NCI-H146 (cell line): ENCODE measurements around the gene MBD6.
"Not testable (repeated sequence)": the region's sequence is repeated elsewhere in the genome, so short reads cannot be mapped to it uniquely, and the experiment has no call there.

Experiments
- DNase-seq: peaks from one replicate; lab custom pipeline; 2025; lab: John Stamatoyannopoulos, UW

MBD6 gene

DNA sequence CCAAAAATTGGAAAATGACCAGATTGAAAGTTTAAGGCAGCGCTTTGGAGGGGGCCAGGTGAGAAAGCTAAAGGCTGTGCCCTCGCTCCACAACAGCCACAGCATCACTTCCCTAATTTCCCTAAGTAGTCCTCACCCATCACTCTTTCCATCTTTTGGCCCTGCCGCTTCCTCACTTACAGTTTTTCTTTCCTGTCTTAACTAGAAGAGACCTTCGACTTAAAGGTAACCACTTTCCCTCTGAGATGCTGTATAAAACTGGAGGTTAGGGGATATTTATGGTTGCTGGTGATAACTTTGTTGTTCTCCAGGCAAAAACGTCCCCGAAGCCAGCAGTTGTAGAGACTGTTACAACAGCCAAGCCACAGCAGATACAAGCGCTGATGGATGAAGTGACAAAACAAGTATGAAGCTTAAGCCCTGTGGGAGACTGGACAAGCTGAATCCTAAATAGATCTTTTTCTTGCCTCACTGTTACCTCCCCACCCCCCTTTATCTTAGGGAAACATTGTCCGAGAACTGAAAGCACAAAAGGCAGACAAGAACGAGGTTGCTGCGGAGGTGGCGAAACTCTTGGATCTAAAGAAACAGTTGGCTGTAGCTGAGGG lies 6.6 kb upstream of the MBD6 start:
- no peak for DNase-seq

- DNase-seq, result no peak
Measured at GRCh38 chr12:57516617-57517153, 5.9 kb upstream of the MBD6 start.

DNA sequence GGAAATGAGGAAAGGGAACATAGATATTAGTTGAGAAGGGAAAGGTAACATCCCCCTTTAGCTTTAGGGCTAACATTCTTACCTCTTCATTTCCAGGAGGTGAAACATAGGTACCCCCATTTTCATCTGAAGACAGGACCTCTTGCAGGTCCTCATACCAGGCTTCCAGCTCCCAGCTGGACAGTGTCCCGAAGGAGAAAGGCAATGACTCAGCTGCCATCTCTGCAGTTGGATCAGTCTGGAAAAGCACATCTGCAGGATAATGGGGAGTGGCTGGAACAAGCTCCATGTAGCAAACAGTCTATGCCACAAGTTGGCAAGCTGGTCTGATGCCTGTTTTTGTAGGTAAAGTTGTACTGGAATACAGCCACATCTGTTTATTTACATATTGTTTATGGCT lies 5.4 kb upstream of the MBD6 start:
- no peak for DNase-seq

GRCh38 chr12:57517718-57518117 lies 4.9 kb upstream of the MBD6 start:
- not testable (repeated sequence) for DNase-seq

GRCh38 chr12:57518176-57518919 lies 4.3 kb upstream of the MBD6 start:
- DNase-seq, result no peak

DNA sequence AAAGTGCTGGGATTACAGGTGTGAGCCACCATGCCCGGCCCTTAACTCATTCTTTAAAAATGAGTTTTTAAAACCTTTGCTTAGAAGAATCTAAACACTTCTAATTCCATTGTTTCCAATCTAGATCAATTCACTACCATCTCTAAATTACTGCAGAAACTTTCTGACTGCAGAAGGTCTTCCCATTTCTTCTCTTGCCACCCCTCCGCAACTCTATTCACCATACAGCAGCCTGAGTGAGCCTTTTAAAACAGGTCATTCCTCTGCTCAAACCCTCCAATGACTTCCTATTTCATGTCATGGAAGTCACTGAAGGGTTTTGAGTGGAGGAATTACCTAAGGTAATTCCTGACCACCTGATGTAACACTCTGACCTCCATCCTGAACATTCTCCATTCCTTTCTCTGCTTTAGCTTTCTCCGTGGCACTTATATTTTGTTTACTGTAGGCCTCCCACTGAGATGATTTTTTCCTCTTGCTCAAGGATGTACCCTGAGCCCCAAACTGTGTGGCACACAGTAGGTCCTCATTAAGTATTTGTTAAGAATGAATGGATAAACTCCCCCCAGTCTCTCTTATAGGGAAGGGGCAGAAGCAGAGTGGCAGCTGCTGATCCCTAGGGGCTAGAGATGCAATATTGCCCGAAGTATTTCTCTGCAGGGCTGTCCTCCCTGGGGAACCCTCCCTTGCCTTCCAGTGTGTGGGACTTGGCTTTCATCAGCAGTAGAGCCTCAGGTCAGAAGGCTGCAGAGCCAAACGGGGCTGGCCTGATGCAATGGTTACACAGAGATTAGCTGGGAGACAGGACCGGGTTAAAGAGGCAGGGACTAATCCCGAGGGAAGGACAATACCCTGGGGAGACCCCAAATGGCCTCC lies 3.5 kb upstream of the MBD6 start:
- DNase-seq, result peak; percentile 28

DNA sequence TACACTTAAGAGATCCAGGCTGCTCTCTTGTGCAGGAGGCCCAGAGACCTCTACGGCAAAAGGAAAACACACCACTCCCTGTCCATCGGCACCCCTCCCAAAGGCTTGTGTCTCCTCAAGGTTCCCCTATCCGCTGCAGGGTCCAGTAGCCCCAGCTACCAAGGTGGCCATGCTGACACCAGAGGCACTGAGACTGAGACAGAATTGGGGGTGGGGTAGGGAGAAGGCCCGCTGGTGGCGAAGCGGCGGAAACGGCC lies 2.9 kb upstream of the MBD6 start:
- no peak for DNase-seq

DNA sequence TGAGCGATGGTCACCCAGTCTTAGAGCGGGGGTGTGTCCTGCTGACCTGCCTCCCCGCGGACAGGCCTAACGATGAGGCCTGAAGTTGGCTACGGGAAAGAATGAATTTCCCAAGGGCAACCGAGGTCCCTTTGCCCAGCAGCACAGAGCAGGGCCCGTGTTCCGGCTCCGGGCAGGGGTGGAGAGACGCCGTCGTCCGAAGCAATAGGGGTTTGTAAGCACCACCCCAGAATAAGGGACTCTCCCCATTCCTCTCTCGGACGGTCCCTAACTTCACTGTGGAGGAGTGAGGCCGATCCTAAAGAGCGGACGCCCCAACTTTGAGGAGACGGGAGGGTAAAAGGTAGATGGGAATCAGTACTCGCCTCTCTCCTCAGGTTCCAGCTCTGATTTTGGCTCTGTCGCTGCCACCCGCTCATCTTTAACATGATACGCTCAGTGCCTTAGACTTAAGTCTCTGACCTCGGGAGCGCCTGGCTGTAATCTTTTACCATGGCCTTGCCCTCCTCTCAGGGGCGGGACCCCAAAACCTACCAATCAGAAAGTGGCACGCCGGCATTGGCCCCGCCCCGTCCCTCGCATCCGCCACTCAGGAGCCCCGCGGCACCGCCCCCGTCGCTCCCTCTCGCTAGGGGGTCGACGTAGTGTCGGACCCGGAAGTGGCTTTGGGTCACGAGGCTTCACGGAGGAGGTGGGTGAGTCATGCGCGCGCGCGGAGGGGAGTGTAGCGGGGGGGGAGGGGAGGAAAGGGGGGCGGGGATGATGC lies 2.4 kb upstream of the MBD6 start, which contains the start of gene DDIT3:
DDIT3 (minus strand) TSS at position 462 of the 766 bp plus-strand sequence. CDS start 3,108 bp downstream, outside the sequence.
- peak; percentile 99 for DNase-seq

DNA sequence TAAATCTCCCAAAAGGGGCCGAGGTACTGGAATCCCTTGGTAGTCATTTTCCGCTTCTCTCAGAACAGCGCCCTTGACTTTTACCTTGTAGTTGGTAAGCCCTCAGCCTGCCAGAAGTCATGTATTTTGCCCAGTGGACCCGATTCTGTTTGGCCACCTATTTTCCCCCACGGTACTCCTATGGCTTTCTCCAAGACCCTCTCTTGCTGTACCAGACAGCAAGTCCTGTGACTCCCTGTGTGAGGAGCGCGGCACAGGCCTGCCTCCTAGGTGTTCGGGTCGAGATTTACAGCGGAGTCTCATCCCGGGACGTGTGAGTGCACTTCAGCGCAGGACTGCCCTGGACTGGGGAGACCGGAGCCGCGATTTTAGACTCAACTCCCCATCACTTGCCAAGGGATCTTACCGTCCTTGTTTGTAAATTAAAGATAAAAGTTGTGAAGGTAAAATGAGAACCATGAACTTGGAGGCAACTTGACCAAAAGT lies 1.1 kb upstream of the MBD6 start:
- DNase-seq, result peak; percentile 43

GRCh38 chr12:57522887-57523705 lies 472 bp downstream of the MBD6 start:
- peak; percentile 57 for DNase-seq

DNA sequence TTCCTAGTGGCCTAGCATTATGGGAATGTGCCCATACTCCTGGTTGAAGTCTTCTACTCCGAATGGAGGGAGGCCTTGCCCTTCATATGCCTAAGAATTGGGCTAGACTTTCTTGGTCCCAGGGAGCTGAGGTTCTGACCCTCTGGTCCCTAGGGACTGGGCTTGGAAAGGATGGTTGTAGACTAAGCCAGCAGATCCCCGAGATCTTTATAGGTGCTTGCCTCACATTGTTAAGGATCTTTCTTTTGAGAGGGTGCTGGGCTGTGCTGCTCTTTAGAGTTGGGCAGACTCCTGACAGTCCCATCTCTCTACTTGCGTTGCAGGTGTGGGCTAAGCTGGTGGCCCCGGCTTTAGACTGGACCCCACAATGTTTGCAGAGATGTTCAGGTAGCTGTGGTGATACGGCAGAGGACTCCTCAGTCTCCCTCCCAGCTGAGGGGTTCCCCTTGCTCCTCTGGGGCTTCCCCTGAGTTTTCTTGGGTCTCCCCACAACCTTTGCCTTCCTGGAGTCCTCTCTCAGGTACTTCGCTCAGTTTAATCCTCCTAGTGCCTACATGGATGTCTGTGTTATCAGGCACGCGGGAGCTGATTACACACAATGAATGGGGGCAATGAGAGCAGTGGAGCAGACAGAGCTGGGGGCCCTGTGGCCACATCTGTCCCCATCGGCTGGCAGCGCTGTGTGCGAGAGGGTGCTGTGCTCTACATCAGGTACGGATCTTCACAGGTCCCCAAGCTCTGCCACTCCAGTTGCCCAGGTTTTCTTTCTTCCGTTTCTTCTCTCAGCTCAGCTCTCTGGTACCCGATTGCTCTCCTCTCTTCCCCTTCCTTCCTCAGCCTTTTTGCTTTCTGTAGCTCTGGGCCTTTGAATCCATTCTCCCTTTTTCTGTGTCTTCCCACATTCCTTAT lies 1.3 kb downstream of the MBD6 start:
- DNase-seq, result no peak

DNA sequence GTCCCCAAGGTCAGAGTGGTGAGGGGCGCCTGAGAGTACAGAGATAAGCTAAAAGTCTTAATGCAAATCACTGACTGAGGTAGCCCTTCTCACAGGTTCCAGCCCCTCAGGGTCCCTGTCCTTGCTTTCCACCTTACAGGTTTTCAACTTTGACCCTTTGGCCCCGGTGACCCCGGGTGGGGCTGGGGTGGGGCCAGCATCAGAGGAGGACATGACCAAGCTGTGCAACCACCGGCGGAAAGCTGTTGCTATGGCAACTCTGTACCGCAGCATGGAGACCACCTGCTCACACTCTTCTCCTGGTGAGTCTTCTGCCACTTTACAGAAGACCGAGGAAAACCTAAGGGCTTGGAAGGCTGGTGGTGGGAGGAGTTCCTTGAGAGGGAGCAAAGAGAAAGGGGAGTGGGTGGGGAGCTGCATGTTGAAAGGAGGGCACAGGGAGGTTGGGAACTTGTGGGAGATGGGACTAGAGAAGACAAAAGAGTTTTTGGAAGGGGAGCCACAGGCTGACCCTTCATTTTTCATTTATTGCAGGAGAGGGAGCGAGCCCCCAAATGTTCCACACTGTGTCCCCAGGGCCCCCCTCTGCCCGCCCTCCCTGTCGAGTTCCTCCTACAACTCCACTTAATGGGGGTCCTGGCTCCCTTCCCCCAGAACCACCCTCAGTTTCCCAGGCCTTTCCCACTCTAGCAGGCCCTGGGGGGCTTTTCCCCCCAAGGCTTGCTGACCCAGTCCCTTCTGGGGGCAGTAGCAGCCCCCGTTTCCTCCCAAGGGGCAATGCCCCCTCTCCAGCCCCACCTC lies 2.4 kb downstream of the MBD6 start:
- no peak for DNase-seq

- DNase-seq, result no peak
Measured at GRCh38 chr12:57525615-57526383, 3.2 kb downstream of the MBD6 start.

DNA sequence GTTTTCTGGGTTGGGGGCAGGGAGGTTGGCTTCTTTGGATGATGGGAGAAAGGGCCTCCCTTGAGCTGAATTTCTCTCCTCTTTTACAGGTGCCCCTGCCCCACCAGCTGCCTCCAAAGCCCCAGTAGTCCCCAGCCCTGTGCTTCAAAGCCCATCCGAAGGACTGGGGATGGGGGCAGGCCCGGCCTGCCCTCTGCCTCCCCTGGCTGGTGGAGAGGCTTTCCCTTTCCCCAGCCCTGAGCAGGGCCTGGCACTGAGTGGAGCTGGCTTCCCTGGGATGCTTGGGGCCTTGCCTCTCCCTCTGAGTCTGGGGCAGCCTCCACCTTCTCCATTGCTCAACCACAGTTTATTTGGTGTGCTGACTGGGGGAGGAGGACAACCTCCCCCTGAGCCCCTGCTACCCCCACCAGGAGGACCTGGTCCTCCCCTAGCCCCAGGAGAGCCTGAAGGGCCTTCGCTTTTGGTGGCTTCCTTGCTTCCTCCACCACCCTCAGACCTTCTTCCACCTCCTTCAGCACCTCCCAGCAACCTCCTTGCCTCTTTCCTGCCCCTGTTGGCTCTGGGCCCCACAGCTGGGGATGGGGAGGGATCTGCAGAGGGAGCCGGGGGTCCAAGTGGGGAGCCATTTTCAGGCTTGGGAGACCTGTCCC lies 4.0 kb downstream of the MBD6 start:
- DNase-seq, result no peak

DNA sequence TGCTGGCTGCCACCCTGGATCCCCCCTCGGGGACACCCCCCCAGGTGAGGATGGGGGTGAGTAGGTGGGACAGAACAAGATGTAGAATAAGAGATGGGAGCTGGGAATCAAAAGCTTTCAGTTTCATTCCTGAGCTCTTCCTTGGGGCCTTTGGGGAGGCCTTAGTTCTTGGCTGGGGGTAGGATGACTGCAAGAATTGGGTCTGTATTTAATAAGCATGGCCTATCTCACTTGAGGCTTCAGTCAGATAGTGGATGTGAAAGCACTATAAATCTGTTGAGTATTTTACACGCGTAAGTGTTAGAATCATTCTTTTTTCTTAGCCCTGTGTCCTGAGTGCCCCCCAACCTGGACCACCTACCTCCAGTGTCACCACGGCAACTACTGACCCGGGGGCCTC lies 4.6 kb downstream of the MBD6 start:
- DNase-seq, result no peak

DNA sequence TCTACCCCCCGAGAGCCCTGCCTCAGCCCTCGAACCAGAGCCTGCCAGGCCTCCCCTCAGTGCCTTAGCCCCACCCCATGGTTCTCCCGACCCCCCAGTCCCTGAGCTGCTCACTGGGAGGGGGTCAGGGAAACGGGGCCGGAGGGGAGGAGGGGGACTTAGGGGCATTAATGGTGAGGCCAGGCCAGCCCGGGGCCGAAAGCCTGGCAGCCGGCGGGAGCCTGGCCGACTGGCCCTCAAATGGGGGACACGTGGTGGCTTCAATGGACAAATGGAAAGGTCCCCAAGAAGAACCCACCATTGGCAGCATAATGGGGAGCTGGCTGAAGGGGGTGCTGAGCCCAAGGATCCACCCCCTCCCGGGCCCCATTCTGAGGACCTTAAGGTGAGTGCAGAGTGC lies 5.6 kb downstream of the MBD6 start:
- DNase-seq, result no peak

- DNase-seq, result no peak
Measured at GRCh38 chr12:57528831-57529555, 6.4 kb downstream of the MBD6 start.
